Stimulated activated CD4-positive, alpha-beta T cell treated with anti-CD3 and anti-CD28 coated beads, Interleukin-4, amount 100 ng/mL, for 1 hour (primary cell): Measurements from ENCODE around the gene NOL11.
"Not testable (repeated sequence)": the region's sequence is repeated elsewhere in the genome, so short reads cannot be mapped to it uniquely, and the experiment has no call there.

Experiments
- DNase-seq: peaks from one replicate; pipeline ENCODE4 v3.0.0-alpha.2; 2020

NOL11 gene

GRCh38 chr17:67756766-67757165, 39.0 kb downstream of the NOL11 start:
- not testable (repeated sequence) for DNase-seq

GRCh38 chr17:67759355-67760171, 41.8 kb downstream of the NOL11 start:
- no peak for DNase-seq

- no peak for DNase-seq
These were observed 47.9 kb downstream of the NOL11 start for GRCh38 chr17:67765623-67766022.

- DNase-seq: no peak
These were observed 51.5 kb downstream of the NOL11 start for GRCh38 chr17:67769231-67769630.

- DNase-seq: no peak
These were observed 52.8 kb downstream of the NOL11 start for GRCh38 chr17:67770539-67770938.

- no peak for DNase-seq
These were observed 54.9 kb downstream of the NOL11 start for GRCh38 chr17:67772679-67773078.

- no peak for DNase-seq
These were observed 55.5 kb downstream of the NOL11 start for GRCh38 chr17:67773246-67773645.

- peak; percentile 23 for DNase-seq
These were observed 61.4 kb downstream of the NOL11 start for GRCh38 chr17:67779098-67779672.

- no peak for DNase-seq
These were observed 66.8 kb downstream of the NOL11 start for GRCh38 chr17:67784364-67785121.

GRCh38 chr17:67785122-67785477, 67.4 kb downstream of the NOL11 start:
- DNase-seq: no peak

- no peak for DNase-seq
These were observed 67.8 kb downstream of the NOL11 start for GRCh38 chr17:67785504-67785903.
